Uterus (tissue), 2 donors: ENCODE results near the gene GPR155.
"Not testable (repeated sequence)": the region's sequence is repeated elsewhere in the genome, so short reads cannot be mapped to it uniquely, and the experiment has no call there.

Source experiments
- CTCF ChIP-seq, 4 experiments: fragments of 200-600 bp in 2 of 4; fragments of 450-650 bp in 2 of 4; sonication (generic) in 2 of 4; IDR thresholded peaks; one replicate each; pipeline ENCODE4 v1.5.1; 2016 to 2019; ENCODE audit warnings: antibody characterized with exemption in 4 of 4, mild to moderate bottlenecking in 2 of 4, moderate library complexity in 1 of 4
- POLR2A ChIP-seq, 2 donors: fragments of 450-650 bp; IDR thresholded peaks; one replicate each; pipeline ENCODE4 v1.6.1; 2016; ENCODE audit warnings: antibody characterized with exemption in 2 of 2, mild to moderate bottlenecking in 1 of 2, moderate library complexity in 1 of 2

DNA sequence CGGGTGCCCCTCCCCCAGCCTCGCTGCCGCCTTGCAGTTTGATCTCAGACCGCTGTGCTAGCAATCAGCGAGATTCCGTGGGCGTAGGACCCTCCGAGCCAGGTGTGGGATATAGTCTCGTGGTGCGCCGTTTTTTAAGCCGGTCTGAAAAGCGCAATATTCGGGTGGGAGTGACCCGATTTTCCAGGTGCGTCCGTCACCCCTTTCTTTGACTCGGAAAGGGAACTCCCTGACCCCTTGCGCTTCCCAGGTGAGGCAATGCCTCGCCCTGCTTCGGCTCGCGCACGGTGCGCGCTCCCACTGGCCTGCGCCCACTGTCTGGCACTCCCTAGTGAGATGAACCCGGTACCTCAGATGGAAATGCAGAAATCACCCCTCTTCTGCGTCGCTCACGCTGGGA is 76.8 kb downstream of the GPR155 start:
- not testable (repeated sequence) for TF ChIP-seq CTCF, POLR2A (IDR thresholded peaks at IDR 0.05)
